ENCODE results near the gene ING3. TPM values are rescaled to one million over a fixed set of nuclear protein-coding genes. Genes with fewer than 3 reads are reported as not detected.

The ING3 gene
- total and polyA plus RNA-seq, 2 of the 8 experiments (the other 6 are each of a cell fraction or from before 2014, with no cell fraction given): 6.0 to 17.7 TPM

DNA sequence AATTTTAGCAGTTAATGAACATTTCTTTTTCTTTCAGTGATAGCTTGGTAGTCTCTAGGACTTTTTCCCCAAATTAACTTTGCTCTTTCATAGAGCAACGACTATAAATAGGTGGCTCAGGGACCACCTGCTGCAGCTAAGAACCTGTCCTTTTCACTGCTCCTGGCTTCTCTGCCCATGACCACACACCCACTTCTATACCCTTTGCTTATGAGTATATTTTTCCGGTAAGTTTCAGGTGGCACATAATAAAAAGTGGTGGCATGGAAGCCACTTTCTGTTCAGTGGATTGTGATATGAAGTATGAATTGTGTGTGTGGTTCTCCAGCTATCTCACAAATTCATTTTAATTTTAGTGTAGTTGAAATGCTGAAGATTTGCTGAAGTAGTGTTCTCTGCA lies 1.2 kb downstream of the ING3 start:
- no peak overlapping the region for H3K9ac ChIP-seq (replicated peaks in 1 of 4; ENCODE audit: extremely low read depth in 1 of 4, low read depth in 3 of 4, low read length in 3 of 4)
- no peak for DNase-seq (ENCODE audit: low read depth in 1 of 2, low spot score in 2 of 2)
- TF ChIP-seq SUZ12 (IDR thresholded peaks at IDR 0.05; ENCODE audit: low read length) (no peak), JUND (IDR thresholded peaks at IDR 0.05; ENCODE audit: low read length) (no peak), POU5F1 (IDR thresholded peaks at IDR 0.05; ENCODE audit: low read depth, low read length) (no peak)
- TF ChIP-seq, protein P1, sequence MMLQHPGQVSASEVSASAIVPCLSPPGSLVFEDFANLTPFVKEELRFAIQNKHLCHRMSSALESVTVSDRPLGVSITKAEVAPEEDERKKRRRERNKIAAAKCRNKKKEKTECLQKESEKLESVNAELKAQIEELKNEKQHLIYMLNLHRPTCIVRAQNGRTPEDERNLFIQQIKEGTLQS (IDR thresholded peaks at IDR 0.05; ENCODE audit: insufficient read depth, low read depth, low read length): no peak

More for the DNA sequence above, 1.2 kb downstream of the ING3 start:
- no peak overlapping the region for H3K18ac ChIP-seq (ENCODE audit: extremely low read depth, low read length)
- no peak overlapping the region for H2AK5ac ChIP-seq (ENCODE audit: low read depth, low read length)
- H3K9me3 ChIP-seq (ENCODE audit: insufficient read depth in 2 of 2, low read depth in 1 of 2, low read length in 1 of 2): no peaks in the 10 kb centered on the region
- no peak overlapping the region for H3K4ac ChIP-seq (replicated peaks; ENCODE audit: insufficient read length, low read depth, low read length)
- H4K5ac ChIP-seq (ENCODE audit: insufficient read length, low read depth, low read length): no peak overlapping the region
- 82% methylated on average over 2 of the region's 2 CpGs; no CpG with 5 or more reads in 1 of the 2 experiments for WGBS, 2 experiments (ENCODE audit: extremely low coverage in 1 of 2, insufficient coverage in 1 of 2, insufficient read length in 1 of 2, insufficient replicate concordance in 2 of 2, low coverage in 1 of 2, low lambda C conversion rate in 2 of 2, missing lambda C conversion rate in 1 of 2)
- H2BK5ac ChIP-seq (ENCODE audit: low read depth, low read length): no peak overlapping the region
- H3K79me2 ChIP-seq (ENCODE audit: control insufficient read depth in 1 of 2, insufficient read depth in 2 of 2, low read length in 2 of 2): peaks cover 0 to 19% of the 10 kb centered on the region in 2 experiments; a peak in 2 of 4 replicates
- H2BK12ac ChIP-seq (ENCODE audit: low read depth, low read length): no peak overlapping the region
- H3K27me3 ChIP-seq (replicated peaks in 1 of 4; ENCODE audit: control insufficient read depth in 3 of 4, extremely low read depth in 1 of 4, insufficient read depth in 3 of 4, low read length in 3 of 4): no peaks in the 10 kb centered on the region
- H4K91ac ChIP-seq (replicated peaks; ENCODE audit: insufficient read length, low read length): no peak overlapping the region
- no peak overlapping the region for H2BK15ac ChIP-seq (ENCODE audit: low read length)
- no peak overlapping the region for H3K27ac ChIP-seq (ENCODE audit: low read depth, low read length)
- ChIA-PET CTCF (ENCODE audit: partially characterized antibody) (interaction anchor here (1.0 to 1.9 kb wide), 4 partner anchors 36 to 159 kb away, joined by 3 to 6 read pairs (median 4); partner anchors contain the start of gene CPED1), POLR2A (ENCODE audit: partially characterized antibody) (interaction anchor here (1.0 to 1.2 kb wide), 3 partner anchors 15 to 148 kb away, joined by 3 to 4 read pairs (median 4); no protein-coding TSS in a partner anchor)
- H3K4me1 ChIP-seq (replicated peaks in 1 of 4; ENCODE audit: control insufficient read depth in 3 of 4, insufficient read depth in 4 of 4, low read length in 3 of 4): no peaks in the 10 kb centered on the region
- H3K14ac ChIP-seq (ENCODE audit: insufficient read length): no peak overlapping the region
- H3K79me1 ChIP-seq (ENCODE audit: low read depth, low read length): no peaks in the 10 kb centered on the region
- H2BK20ac ChIP-seq (ENCODE audit: low read length): no peak overlapping the region
- H2BK120ac ChIP-seq (replicated peaks; ENCODE audit: low read depth, low read length): no peak overlapping the region
- H3K23me2 ChIP-seq (ENCODE audit: low read depth, low read length): peaks cover 3% of the 10 kb centered on the region; the same call in 1 of the 2 replicates
- no peak overlapping the region for H4K8ac ChIP-seq (ENCODE audit: extremely low read depth, insufficient read depth, low read length)
- H3K4me3 ChIP-seq (ENCODE audit: extremely low read depth in 1 of 4, insufficient read depth in 2 of 4, low read depth in 3 of 4, low read length in 4 of 4): peak overlapping the region in 1 of 4 experiments; percentile 86; a peak in 1 of 8 replicates
- peaks cover 0 to 3% of the 10 kb centered on the region in 2 experiments for H4K20me1 ChIP-seq (replicated peaks in 1 of 2; ENCODE audit: control insufficient read depth in 1 of 2, insufficient read depth in 2 of 2, low read length in 2 of 2)
- no peak overlapping the region for H3K56ac ChIP-seq (replicated peaks; ENCODE audit: insufficient read length, low read depth, low read length)
- FAIRE-seq: no peak
- no peak overlapping the region for H2AFZ ChIP-seq (ENCODE audit: low read length)
- H3K4me2 ChIP-seq (ENCODE audit: insufficient read depth in 1 of 2, low read depth in 2 of 2, low read length in 2 of 2): peak overlapping the region in 1 of 2 experiments; percentile 70; a peak in 1 of 4 replicates
- peaks cover 2 to 40% (median 11%) of the 10 kb centered on the region in 4 experiments; a peak in 6 of 8 replicates for H3K36me3 ChIP-seq (ENCODE audit: control insufficient read depth in 2 of 4, insufficient read depth in 4 of 4, low read length in 3 of 4)
- H3K23ac ChIP-seq (ENCODE audit: insufficient read length): no peak overlapping the region
